Endometrial microvascular endothelial cells (primary cell): ENCODE measurements around the gene TRPM8. TPM values are rescaled to one million over a fixed set of nuclear protein-coding genes. Genes with fewer than 3 reads are reported as not detected.

Experiments
- in situ Hi-C: cut with HindIII; loops from 2 replicates; pipeline ENCODE4 v1.10.0; 2017; ENCODE audit warnings: low sequenced_read_pairs, low pct_unique_long_range_greater_than_20kb; ENCODE audit errors: inconsistent ontology term
- total RNA-seq: library from RNA; depleted of rRNA; stranded (reverse); fragments of >200 nt; gene quantifications from one replicate; pipeline ENCODE4 v1.2.3, GENCODE V29; 2015; ENCODE audit errors: inconsistent ontology term

TRPM8 gene
- total RNA-seq, 1 donor from 2014 or later, result not detected

DNA sequence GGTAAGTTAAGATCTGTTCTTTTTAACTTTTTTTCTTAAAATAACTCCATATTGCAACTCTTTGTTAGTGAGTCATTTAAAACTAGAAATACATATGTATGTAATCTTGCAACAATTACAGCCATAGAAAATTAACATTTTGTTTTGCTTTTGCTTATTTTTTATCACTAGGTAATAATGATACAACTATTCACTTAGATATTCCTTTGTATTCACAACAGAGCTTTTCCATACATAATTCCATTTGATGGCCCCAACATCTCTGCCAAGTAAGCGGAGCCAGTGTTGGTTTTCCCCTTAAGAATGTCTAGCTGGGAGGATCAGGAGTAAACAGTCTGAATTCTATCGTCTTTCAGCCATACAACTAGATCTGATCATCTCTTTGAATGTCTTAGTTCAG lies 149.4 kb downstream of the TRPM8 start:
- in situ Hi-C loops, result no loop called here

Other genes with a start within 250 kb of the TRPM8 start
- gene UGT1A9, start 245.5 kb upstream of the TRPM8 start, total RNA-seq, result not detected
- not detected for gene UGT1A7, start 235.5 kb upstream of the TRPM8 start, total RNA-seq
- not detected for gene UGT1A6, start 224.5 kb upstream of the TRPM8 start, total RNA-seq
- gene UGT1A5, start 204.5 kb upstream of the TRPM8 start, total RNA-seq, result not detected
- not detected for gene UGT1A4, start 198.6 kb upstream of the TRPM8 start, total RNA-seq
- gene UGT1A3, start 188.3 kb upstream of the TRPM8 start, total RNA-seq, result not detected
- gene UGT1A1, start 157.1 kb upstream of the TRPM8 start, total RNA-seq, result not detected
- not detected for gene MROH2A, start 139.0 kb upstream of the TRPM8 start, total RNA-seq
- gene HJURP, start 62.8 kb upstream of the TRPM8 start, total RNA-seq, result 69.5 TPM
- gene SPP2, start 133.3 kb downstream of the TRPM8 start, total RNA-seq, result not detected